Fibroblast of lung (primary cell): Measurements from ENCODE around the gene ARFGAP1.

Experiments
- EZH2 ChIP-seq: IDR thresholded peaks from 2 replicates; pipeline ENCODE4 v1.5.1; 2012; ENCODE audit warnings: low read length, control low read depth, mild to moderate bottlenecking; ENCODE audit errors: missing control alignments
- TF ChIP-seq, protein P1 (sequence below), 2 donors: IDR thresholded peaks in 1 of 2; conservative IDR thresholded peaks in 1 of 2; 1 replicate in 1 of 2; 2 replicates in 1 of 2; pipeline ENCODE4 v1.5.1; 2011 to 2012; ENCODE audit warnings: low read length in 2 of 2, control low read depth in 1 of 2, inconsistent platforms in 1 of 2, low read depth in 1 of 2, mild to moderate bottlenecking in 1 of 2

DNA sequence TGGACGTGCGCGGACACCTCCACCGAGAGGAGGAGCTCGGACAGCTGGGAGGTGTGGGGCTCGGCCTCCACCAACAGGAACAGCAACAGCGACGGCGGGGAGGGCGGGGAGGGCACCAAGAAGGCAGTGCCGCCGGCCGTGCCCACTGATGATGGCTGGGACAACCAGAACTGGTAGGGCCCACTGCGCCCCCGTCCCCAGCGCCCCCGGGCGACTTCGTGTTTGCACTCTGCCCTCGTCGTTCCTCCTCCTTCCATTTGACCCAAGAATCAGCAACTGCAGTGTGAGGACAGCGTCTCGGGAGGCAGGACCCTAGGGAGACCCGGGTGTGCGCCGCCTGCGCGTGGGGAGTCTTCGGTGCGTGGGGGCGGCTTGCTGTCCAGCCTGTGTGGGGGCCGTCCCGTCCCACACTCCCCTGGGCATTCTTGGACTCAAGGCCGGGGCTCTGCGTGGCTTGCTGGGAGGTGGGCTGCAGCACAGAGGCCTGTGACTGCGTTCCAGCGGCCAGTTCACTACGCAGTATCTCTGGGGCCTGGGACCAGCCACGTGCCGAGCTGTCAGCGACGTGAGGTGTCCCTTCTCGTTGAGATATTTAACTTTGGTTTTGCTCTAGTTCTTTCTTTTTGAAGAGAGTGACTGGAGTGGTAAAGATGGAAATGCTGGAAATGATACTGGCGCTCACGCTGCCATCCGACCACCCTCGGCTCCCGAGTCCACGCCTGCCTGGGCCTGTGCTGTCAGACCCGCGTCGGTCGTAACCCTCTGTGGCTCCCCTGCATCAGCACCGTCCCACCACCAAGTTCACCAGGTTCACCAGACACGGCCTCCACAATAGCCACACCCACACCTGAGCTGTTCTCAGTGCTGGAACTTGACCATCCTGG, 15.3 kb downstream of the ARFGAP1 start:
- TF ChIP-seq, protein P1, sequence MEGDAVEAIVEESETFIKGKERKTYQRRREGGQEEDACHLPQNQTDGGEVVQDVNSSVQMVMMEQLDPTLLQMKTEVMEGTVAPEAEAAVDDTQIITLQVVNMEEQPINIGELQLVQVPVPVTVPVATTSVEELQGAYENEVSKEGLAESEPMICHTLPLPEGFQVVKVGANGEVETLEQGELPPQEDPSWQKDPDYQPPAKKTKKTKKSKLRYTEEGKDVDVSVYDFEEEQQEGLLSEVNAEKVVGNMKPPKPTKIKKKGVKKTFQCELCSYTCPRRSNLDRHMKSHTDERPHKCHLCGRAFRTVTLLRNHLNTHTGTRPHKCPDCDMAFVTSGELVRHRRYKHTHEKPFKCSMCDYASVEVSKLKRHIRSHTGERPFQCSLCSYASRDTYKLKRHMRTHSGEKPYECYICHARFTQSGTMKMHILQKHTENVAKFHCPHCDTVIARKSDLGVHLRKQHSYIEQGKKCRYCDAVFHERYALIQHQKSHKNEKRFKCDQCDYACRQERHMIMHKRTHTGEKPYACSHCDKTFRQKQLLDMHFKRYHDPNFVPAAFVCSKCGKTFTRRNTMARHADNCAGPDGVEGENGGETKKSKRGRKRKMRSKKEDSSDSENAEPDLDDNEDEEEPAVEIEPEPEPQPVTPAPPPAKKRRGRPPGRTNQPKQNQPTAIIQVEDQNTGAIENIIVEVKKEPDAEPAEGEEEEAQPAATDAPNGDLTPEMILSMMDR (conservative IDR thresholded peaks at IDR 0.05 in 1 of 2, IDR thresholded peaks at IDR 0.05 in 1 of 2; ENCODE audit: low read depth in 1 of 2, low read length in 2 of 2) = no peak
- TF ChIP-seq EZH2 = no peak
